NOMO-1 treated with DMSO at 0.1 percent for 48 hours (cell line): Measurements from ENCODE around the gene CDKN2B-AS1.

ENCODE experiments used
- DNase-seq: peaks from one replicate; lab custom pipeline; 2025; ENCODE audit not compliant: unreplicated experiment; lab: John Stamatoyannopoulos, UW

Gene CDKN2B-AS1

DNA sequence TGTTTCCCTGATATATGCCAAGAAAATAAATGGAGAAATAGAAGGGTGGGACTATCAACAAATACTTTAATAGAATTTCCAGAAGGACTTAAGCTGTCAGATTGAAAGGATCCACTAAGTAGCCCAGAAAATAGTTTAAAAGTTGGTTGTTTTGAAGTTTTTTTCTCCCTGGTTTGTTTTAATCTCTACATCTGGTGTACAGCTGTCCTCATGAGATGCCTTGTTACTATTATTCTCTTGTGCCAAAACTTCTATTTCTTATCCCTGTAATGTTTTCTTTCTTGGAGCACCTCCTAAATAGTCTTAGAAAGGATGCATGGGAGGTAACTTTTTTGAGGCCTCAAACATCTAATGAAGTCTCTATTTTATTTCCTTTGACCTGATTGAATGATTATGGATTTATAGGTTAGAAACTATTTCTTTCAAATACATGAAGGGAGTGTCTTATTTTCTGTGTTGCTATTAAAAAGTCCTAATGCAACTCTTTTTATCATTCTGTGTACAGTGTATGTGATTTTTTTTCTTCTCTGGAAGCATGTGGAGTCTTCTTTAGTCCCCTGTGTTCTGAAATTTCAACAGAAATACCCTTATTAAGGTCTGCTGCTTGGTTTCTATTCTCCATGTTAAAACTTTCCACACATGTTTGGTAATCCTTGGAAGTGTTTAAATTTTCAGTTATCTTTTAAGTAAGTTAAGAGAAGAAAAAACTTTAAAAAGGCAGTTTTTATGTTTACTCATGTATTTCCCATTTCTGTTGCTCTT, 154.5 kb downstream of the CDKN2B-AS1 start:
- DNase-seq, result no peak

DNA sequence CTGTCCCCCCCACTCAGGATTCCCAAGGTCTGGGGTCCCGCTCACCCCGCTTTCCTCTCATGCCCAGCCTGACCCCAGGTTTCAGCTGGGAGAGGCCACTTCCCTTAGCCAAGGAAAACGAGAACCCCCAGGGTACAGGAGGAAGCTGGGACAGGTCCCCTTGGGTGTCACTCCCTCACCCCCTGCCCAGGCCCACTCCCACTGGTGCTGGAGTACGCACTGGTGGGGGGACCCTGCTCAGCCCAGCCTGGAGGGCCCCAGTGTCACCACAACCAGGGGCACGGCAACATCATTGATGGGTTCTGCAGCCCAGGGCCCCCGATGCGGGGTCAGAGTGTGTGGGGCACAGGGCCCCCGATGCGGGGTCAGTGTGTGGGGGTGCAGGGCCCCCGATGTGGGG, 159.5 kb downstream of the CDKN2B-AS1 start:
- no peak for DNase-seq

DNA sequence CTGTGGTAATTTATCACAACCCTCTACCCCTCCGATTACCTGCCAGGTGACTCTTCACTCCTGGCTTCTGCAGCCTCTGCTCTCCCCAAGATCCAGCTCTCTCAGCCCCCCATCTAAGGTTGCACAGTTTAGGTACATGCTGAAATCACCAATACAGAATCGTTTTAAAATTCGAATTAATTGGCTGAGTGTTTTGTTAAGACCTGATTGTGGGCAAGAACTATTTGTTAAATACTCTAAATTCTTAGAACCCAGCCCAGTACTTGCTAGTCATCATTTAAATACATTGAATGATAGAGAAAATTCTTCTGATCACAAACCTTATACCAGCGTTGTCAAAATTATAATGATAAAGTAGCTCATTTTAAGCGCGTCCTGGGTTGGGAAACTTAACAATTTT, 162.0 kb downstream of the CDKN2B-AS1 start:
- DNase-seq, result no peak

DNA sequence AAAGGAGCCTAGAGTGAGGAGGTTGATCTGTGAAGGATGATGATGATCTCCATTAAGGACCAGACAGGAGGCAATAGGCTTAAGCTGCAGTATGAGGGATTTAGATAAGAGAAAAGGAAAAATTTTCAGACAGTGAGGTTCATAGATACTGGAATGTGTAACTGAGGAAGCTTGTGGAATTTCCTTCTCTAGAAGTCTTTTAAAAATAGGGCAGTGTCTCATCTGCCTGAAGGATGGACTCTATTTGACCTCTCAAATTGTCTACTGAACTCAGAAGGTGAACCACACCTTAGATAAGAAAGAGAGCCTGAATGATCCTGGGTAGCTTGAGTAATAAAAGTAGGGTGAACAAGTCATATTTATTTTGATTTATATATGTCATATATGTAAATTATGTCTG, 162.7 kb downstream of the CDKN2B-AS1 start:
- no peak for DNase-seq

DNA sequence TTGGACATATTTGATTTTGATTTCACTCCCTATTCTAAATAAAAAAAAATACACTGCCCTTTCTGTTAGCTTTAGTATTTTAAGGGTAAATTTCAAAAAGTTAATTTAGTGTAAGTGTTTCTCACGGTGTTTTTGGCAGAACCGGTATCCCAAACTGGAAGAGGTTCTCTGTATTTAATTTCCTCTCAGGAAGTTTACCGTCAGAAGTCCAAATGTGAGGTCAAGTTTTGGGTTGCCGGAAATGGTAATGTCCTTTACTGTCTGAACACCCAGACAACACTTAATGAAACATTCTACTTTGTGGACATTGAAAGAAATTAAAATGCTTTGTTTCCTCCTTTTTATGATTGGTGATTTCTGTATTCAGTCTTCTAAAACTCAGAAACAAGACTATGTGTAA, 163.2 kb downstream of the CDKN2B-AS1 start:
- DNase-seq, result no peak

DNA sequence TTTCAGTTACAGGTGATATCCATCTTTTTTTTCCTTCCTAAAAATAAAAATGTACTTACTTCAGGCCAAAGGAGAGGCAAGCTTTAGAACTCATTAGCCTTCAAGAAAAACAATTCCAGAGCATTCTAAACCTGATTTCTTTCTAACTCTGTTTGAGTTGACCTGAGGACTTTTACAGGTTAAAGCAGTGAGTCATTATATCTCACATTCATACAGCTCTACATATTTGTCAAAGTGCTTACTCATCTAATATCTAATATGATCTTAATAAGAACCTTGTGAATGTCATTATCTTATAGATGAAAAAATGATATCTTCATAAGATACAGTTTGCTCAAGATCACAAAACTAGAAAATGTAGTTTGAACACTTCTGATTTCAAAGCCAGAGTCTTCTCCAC, 163.7 kb downstream of the CDKN2B-AS1 start:
- DNase-seq, result no peak

DNA sequence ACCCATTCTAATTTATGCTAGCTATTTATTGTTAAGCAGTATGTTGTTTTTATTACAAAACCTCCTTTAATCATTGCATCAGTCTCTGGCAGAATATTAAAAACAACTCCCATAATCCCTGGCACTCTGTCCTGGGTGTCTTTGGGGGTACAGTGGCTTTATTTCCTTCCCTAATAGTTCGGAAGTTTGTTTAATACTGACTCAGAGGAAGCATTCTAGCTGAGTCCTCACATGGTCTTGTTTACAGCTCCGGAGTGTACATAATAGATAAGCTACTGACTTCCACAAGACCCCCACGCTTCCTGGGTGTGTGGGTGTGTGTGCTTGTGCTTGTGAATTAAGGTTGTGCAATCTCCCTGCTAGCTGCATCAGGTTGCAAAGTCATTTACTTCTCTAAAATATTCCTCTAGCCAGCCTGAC, 164.3 kb downstream of the CDKN2B-AS1 start:
- no peak for DNase-seq

DNA sequence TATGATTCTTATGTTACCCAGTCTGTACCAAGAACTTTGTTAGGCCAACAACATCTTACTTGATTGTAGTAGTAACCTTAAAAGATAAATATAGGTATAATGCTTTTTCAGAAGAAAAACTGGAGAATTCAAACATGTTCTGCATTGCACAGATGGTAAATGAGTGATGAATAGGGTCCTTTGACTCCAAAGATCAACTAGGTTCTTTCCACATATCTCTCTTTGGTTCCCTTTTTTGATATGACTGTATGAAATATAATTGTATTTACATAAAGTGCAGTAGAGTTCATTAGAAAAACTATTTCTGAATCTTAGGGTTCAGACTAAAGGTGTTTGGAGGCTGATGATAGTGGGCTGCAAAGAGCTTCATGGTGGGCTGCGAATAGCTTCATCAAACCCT, 165.0 kb downstream of the CDKN2B-AS1 start:
- DNase-seq, result no peak

DNA sequence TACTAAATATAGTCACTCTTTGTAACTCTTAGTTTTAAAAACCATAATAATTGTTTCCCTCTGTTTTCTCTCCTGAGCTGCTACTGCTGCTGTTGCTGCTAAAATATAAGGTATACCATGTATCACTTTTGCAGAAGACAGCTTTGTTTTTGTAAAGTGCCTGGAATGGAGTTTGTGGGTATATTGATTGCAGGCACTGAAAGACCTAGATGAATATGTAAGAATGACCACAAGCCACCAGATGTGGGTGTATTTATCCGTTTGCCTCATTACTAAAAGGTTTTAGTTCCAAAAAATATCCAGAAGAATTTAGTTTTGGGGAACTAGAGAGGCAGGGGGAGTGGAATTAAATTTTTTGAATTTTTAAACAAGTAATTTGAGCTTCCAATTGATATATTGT, 165.6 kb downstream of the CDKN2B-AS1 start:
- DNase-seq, result no peak

DNA sequence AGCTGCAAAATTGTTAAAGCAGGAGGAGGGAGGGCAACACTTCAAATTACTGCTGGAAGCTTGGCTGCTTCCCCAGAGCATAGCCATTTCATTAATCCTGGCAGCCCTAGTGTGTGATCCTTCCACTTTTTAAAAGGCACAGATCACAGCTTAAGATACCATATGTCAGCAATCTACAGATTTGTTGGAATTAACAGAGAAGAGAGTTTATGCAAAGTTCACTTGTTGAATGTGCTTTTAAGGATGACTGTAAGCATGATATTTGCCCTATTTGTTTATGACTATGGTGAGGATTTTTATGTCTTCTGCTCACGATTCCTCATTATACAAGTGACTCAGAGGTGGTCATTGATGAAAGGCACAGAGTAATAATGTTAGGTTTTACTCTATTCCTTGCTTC, 170.6 kb downstream of the CDKN2B-AS1 start:
- no peak for DNase-seq

DNA sequence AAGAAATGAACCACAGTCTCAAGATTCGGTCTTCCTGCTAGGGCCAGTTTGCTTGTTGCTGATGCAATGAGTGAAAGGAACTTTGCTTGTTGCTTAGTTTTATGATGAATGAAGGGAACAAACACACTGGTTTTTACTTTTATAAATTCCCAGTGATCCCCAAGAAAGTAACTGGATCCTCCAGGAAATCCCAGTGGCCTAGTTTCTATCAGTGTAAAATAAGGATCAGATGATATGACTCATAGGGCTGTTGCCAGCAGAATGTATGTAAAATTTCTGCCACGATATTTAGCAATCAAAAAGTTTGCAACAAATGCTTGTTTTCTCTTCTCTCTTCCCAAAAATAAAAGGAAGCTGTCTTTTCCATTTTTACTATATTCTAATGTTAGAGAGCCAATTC, 174.7 kb downstream of the CDKN2B-AS1 start:
- no peak for DNase-seq

DNA sequence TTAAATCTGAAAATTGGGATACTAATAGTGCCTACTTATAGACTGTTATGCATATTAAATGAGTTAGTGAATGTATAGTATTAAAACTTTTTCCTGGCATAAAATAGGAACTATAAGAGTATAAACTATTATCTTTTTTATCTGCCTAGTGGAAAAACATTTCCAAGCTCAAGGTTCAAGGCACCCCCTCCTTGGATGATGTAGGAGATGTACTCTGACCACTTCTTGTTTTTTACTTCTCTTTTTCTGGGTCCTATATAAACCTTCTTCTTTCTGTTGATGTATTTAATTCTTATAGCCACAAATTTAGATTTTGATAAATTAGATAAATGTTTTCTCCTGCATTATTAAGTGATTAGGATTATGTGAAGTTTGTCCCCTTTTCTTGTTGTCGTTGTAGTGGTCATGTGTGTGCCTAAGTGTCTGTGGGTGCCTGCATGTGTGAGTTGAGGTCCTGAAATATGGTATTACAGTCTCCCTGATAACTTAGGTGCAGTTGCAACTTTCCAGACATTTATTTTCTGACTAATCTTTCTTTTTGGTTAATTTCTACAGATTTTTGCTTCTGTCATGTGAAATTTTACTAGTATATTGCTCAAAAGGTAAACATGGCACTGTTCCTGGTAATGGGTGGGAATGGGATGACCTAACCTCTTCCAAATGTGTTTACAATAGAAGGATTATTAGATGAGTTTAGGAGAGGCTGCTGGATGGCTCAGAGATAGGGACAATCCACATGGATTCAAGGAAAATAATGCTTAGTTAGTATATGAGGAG, 175.3 kb downstream of the CDKN2B-AS1 start:
- DNase-seq, result no peak
